GM19035 (cell line): Measurements from ENCODE around the gene FOXN3.

ENCODE experiments used
- ATAC-seq: cut with Tn5 transposase; IDR thresholded peaks from one replicate; pipeline ENCODE4 v1.9.1; 2021; ENCODE audit not compliant: unreplicated experiment

The FOXN3 gene

DNA sequence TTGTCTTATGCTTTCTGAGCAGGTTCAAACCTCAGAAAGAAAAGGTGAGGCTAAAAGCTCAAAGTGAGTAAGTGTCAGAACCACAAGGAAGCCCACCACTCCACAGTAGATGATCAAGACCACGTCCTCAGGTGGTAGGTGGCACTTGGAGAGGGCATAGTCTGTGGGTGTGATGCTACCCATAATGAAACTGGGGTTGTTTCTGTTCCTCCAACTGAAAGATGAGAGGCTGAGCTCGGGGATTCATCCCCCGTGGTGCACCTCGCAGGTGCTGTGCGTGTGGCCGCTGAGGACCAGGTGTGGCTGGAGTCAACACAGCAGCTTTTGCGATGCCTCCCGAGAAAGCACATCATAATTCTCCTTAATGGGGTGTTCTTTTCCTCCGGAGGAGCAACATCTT is 306.9 kb downstream of the FOXN3 start:
- ATAC-seq: no peak

DNA sequence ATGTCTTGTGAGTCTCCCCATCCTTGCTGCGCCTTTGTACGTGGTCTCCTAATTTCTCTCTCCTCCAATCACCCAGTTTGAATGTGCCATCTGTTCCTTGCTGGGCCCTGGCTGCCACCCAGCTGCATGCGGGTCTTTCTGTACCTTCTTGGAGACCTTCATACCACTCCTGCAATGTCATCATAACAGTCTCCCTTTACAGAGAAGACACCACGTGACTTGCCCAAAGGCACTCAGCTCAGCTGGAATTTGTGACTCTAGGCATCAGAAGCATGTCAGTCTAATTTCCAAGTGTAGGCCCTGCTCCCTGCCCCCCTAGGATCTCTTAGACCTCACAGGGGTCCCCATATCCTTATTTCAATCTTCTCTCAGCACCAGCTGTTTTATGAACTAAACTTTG is 308.4 kb downstream of the FOXN3 start:
- ATAC-seq: no peak

DNA sequence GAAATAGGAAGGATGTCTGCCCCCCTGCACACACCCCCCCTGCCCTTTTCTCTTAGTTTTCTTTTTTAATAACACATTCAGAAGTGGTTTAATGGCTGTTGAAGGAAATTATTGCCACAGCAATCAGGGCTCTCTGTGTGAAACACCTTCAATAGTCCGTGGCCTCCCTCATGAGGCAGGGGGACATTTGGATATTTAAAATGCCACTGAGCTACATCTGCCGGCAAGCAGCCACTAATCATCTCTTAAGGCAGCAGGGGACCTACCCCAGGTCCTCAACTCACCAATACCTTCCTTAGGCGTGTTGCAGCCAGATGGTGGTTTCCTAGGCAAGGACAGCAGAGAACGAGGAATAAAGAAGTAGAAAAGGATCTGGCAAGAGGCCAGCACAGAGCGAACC is 309.4 kb downstream of the FOXN3 start:
- ATAC-seq: no peak
